GM15510 (cell line): ENCODE results near the gene SCRT2.

ENCODE experiments used
- POLR2A ChIP-seq: IDR thresholded peaks from 3 replicates; pipeline ENCODE4 v1.6.1; 2011; ENCODE audit warnings: borderline replicate concordance; ENCODE audit not compliant: insufficient read length; ENCODE audit errors: extremely low read depth

SCRT2 gene

DNA sequence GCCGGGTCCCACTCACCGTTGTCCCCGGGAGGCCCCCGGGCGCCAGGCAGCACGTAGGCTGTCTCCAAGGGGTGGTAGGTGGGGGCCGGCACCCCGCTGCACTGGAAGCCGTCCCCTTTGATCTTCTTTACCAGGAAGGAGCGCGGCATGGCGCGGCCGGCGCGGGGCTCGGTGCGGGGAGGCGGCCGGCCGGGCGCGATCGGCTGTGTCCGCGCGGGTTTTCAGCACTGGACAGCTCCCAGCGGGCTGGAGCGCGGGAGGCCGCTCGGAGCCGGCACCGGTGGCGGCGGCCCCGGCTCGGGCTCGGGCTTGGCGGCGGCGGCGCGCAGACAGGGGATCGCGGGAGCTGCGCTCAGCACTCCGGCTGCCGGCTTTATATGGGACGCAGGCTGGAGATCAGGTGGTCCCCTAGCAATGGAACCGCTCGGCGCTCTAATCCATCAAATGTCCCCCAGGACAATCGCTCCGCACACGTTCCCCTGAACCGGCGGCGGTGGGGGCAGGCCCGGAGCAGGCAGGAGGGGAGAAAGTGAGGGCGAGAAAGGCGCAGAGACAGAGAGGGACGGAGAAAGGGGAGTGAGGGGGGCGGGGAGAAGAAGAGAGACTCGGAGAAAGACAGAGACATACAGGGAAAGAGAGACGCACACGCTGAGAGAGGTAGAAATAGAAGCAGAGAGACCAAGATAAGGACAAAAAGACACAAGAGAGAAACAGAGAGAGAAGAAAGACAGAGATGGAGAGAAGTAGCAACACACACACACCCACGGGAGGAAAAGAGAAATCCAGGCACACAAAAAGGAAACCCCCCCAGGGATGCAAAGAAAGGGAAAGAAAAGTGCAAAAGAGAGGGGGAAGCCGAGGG, at the start of gene SCRT2:
Gene SCRT2 (minus strand): TSS at position 350 of the 862 bp plus-strand sequence. CDS start 201 bp downstream, at position 149.
- TF ChIP-seq POLR2A = no peak

GRCh38 chr20:723756-724155, 48.2 kb upstream of the SCRT2 start:
- TF ChIP-seq POLR2A = no peak

- no peak for TF ChIP-seq POLR2A
These were observed 47.4 kb upstream of the SCRT2 start for GRCh38 chr20:722822-723644.

- no peak for TF ChIP-seq POLR2A
These were observed 46.3 kb upstream of the SCRT2 start for GRCh38 chr20:721876-722275.

DNA sequence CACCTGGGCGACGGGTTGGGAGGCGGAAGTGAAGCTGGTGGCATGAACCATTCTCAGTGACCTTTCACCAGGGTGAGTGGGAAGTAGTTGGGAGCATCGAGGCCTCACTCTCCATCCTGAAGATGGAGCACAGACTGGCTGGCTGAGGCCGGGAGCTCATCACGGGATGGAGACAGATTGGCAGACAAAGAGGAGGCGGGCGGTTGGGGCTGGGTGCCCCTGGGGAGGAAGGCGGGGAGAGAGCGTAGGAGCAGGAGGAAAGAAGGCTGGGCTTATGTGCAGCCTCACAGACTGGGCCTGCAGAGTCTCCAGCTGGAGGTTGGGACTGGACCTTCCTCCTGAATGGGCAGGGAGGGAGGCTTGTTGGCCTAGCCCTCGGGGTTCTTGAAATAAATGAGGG, 44.2 kb upstream of the SCRT2 start:
- TF ChIP-seq POLR2A = no peak

GRCh38 chr20:719068-719467, 43.5 kb upstream of the SCRT2 start:
- no peak for TF ChIP-seq POLR2A

DNA sequence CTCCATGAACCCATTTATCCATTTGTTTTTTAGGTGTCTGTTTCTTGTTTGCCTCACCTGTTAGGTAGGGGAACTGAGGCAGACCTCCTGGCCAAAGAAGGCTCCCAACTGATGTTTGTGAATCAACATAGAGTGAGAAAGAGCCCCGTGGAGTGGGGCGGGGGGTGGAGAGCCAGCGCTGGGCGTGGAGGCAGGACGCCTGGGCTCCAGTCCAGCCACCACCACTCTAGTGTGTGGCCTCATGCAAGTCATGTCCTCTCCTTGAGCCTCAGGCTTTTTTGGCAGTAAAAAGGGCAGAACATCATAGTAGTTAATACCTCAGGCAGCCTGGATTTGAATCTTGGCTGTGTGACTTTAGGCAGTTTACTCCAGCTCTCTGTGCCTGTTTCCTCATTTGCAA, 42.2 kb upstream of the SCRT2 start:
- no peak for TF ChIP-seq POLR2A

DNA sequence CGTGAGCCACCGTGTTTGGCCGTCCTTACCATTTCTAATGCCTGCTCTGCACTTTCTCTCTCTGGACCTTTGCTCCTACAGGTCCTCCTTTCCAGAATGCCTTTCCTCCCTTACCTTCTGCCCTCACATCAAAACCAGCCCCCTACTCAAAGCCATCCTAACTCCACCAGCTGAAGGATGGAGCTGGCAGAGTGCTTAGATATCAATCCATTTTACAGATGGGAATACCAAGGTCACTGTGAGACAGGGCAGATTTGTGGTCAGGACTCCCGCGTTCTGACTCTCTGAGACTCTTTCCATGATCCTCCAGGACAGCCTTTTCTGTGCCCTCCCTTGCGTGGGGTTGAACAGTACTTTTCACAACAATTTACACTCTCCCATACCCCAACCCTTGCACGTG, 41.7 kb upstream of the SCRT2 start:
- TF ChIP-seq POLR2A = no peak

DNA sequence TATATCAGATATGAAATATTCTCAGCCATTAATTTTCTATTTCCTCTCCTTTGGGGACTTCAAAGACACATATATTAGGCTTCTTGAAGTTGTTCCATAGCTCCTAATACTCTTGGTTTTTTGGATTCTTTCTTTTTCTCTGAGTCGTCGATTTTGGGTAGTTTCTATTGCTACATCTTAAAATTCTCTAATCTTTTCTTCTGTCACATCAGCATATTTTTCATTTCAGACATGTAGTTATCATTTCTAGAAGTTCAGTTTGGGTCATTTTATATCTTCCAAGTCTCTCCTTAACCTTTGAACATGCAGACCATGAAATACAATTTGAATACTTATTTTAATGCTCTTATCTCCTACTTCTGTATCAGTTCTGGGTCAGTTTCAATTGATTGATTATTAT, 38.9 kb upstream of the SCRT2 start:
- no peak for TF ChIP-seq POLR2A

GRCh38 chr20:711576-711975, 36.0 kb upstream of the SCRT2 start:
- no peak for TF ChIP-seq POLR2A

DNA sequence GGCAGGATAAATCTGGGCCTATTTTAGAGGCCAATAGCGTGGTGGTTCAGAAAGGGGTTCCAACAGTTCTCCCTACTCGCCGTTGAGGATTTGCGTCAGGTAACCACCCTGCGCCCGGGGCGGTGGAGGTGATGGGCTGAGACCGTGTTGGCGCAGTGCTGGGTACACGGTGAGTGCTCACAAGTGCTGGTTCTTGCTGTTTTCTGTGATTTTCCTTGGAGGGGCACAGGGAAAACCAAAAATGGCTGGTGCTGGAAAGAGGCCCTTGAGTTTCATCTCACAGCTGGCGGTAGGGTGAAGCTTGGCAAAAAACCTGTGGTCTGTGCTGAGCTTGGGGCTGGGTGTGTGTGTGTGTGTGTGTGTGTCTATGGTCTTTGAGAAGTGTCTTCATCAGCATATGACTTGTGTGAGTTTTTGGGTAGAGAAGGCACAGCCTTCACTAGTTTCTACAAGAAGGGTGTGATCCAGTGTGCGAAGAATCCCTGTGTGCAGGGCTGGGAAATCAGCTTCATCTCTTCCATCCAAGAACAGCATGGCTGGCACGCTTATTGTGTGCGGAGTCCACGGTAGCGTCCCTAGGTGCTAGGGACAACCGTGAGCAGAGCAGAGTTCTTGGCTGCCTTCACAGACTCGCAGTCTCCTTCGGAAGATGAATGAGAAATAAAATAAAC, 35.3 kb upstream of the SCRT2 start:
- no peak for TF ChIP-seq POLR2A

DNA sequence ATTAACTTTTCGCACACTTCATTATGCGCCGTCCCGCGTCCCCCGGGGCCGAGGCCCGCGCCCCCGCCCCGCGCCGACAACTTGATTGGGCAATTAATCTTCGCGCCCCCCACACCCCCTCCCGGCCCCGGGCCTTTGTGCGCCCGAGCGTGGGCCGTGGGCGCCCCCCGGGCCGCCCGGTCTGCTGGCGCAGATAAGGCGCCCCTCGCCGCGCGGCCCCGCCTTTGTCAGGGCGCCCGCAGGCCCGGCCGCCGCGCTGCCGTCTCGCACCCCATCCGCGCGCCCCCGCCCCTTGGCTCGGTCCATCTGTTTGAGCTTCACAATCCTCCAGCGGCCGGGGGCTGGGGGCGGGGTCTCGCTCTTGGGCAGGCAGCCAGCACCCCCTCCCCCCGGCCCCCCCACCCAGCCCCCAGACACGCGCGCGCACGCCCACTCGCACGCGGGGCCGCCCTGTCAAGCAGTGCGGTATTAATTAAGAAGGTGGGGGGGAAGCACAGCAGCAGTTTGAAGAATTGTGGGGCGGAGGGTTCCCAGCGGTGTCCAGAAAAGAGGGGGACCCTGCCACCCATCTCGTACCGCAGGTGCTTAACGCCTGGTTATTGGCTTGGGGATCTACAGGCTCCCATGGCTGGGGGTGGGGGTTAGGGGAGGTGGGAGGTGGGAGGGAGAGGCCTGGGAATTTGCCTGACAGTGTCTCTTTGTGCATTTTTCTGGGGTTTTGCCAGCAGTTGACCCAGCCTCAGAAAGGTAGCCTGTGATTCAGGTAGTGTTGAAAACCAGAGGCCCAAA, 34.6 kb upstream of the SCRT2 start:
- TF ChIP-seq POLR2A = no peak

DNA sequence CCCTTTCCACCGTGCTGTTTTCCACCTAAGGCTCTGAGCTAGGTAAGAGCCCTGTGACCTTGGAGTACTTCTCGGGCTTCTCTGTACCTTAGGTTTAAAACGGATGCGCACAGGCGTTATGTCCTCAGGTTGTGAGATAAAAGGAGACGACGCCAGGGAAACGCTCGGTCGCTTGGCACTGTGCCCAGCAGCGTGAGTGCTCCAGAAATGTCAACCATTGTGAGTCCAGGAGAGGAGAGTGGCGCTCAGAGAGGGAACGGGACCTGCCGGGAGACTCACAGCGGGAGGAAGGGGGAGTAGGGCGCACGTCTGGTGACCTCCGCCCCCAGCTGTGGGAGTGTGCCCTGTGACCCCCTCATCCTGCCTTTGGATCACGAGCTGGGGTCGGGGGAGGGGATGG, 33.8 kb upstream of the SCRT2 start:
- TF ChIP-seq POLR2A = no peak

DNA sequence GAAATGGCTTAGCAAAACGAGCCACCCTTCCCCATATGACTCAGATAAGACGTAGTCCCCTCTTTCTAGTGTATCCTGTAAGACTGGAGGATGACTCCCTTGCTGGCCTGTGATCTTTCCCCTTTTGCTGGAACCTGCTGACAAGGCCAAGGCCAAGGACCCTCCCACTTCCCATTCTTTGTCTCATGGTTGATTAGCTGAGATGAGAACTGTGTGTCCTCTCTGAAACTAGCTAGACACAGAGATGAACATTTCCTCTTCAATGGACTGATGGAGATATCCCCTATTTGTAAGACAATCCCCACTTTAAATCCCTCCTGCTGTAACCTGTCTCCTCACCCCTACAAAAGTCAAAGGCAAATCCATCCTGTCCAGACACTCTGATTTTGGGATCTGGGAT, 33.4 kb upstream of the SCRT2 start:
- TF ChIP-seq POLR2A = no peak

GRCh38 chr20:707451-708110, 32.0 kb upstream of the SCRT2 start:
- TF ChIP-seq POLR2A = no peak

DNA sequence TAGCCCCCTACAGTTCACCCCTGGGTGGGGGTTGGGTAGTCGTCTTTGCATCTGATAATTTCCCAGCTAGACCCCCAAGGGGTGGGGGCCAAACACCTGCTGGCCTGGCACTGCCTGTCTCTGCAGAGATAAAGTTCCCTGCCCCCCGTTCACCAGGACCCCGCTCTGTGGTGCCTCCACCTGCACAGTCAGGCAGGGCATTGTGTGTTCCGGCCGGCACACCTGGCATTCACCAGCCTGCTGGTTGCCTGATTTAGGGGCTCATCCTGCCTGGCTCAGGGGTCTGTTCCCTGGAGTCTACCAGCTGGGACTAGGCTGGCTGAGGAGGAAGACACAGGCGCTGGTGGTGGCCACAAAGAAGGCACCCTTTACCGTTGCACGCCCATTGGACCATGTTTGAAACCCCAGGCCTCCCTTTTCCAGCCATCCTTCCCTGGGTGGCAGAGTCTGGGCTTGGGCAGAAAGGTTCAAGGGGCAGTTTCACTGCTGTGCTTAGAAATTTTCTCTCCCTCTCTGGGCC, 30.8 kb upstream of the SCRT2 start:
- TF ChIP-seq POLR2A = no peak
